K562 treated with DMSO at 1 percent for 4 hours (cell line): Measurements from ENCODE around the gene ZFHX2. TPM values are rescaled to one million over a fixed set of nuclear protein-coding genes. Genes with fewer than 3 reads are reported as not detected.

Source experiments
- total RNA-seq: library from RNA; unstranded; fragments of 300-600 nt; gene quantifications from 2 replicates; pipeline ENCODE4 v1.2.3, GENCODE V29; 2022; ENCODE audit not compliant: insufficient read depth

ZFHX2 gene
- 0.06 TPM in 1 of 2 replicates, not detected in the other for total RNA-seq

DNA sequence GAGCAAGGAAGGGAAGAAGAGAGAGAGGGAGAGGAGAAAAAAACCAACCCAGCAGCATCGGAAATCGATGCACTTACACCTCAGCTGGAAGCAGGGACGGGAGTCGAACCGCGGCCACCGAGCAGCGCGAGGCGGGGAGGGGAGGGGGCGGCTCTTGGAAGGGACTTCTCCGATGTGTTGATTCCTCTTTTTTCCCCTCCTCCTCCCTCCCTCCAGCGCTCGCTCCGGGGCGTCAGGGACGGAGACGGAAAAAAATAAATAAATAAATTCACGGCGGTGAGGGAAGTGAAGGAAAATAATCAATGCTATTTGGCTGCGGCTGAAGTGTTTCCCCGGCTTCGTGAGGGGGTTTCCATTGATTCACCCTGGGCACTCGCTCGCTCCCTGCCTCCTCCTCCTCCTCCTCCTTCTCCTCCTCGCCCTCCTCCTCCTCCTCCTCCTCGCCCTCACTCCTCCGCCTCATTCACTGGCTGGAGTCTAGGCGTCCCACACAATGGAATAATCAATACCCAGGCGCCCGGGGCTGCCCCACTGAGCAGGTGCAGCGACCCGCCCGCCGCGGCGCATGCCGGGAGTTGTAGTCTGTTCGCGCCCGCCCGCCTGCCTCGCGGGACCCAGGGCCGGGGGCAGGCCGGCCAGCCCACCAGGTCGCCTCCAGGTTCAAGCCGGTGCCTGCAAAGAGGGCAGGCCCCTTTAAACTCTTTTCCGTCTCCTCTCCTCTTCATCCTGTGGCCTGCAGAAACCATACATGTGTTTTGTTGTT lies at the start of gene ZFHX2:
ZFHX2 (minus strand) TSS at position 500 of the 763 bp plus-strand sequence. CDS start 16,440 bp downstream, outside the sequence.

DNA sequence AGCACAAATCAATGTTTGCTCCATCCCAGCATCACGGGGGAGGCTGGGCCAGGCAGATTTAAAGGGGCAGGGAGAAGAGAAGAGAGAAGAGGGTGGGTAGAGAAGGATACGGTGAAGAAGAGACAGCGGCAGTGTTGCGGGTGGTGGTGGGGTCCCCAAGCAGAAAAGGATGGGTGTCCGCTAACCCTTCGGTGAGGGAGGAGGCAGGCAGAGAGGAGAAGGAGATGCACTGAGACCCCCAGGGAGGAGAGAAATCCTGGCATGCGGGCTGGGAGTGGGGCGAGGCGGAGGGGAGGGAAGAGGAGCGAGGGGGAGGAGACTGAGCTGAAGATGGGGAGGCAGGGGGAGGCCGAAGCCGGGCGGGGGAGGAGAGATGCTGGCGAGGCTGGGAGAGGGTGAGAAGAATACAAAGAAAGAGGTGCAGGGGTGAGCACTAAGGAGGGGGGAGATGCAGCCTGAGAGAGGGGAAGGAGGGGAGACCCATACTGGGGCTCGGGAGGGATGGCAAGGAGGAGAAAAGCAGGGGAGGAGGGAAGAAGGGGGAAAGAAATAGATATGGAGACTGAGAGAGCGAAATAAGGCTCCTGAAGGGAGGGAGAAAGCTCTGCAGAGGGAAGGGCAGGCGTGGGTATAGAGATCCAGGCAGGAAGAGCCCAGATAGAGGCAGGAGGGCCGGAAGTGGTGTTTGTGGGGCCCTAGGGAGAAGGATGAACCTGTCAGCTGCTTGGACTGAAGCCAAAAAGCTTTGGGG lies 27.2 kb upstream of the ZFHX2 start, which contains the start of gene JPH4:
JPH4 (minus strand) TSS at position 231 of the 751 bp plus-strand sequence. CDS start 1,337 bp downstream, outside the sequence.

DNA sequence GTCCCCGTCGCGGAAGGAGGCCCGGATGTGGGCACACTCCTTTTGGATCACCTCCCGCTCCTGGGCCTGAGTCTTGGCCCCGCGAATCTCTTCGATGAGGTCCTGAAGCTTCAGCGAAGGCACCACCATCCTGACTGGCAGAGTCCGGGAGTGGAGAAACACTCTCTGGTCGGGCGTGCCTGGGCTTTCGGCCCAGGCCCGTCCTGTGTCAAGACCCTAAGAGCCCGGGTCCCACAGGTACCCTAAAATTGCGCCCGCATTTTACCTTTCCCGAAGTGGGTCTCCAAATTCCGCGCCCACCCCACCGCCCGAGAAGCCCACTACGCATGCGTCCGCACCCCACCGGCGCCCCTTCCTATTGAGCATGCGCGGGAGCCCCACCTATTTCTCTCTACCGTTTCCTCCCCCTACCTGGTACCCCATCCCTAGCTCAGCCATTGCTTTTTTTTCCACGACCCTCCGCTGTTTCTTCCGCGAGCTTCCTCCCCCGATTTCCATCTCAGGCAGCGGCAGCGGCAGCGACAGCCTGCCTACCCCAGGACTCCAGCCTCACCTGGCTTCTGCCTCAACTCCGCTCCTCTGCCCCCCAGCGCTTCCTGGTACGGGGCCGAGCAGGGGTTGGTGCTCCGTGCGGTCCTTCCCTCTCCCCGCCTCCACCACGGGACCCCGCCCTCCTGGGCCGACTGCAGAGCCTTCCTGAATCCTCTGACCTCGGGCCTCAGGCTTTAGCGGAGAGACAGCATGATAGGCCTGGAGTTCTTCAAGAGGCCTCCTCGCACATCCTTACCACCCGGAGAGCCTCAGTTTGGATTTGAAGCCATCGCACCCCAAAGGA lies 15.8 kb upstream of the ZFHX2 start, which contains the start of gene AP1G2:
AP1G2 (minus strand) TSS at position 606 of the 835 bp plus-strand sequence; CDS start at position 129, 477 bp downstream.

GRCh38 chr14:23555882-23556699 lies 4.5 kb upstream of the ZFHX2 start, which contains the start of gene THTPA:
Gene THTPA (plus strand): TSS chr14:23556271. CDS start chr14:23556758, 487 bp downstream.

Other genes starting within 250 kb of the ZFHX2 start
- gene PPP1R3E, start 248.9 kb downstream of the ZFHX2 start, total RNA-seq, result 7.0 and 7.3 TPM in 2 replicates
- 13.9 and 16.1 TPM in 2 replicates for gene BCL2L2, start 244.9 kb downstream of the ZFHX2 start, total RNA-seq
- gene PABPN1, start 230.3 kb downstream of the ZFHX2 start, total RNA-seq, result 110 and 120 TPM in 2 replicates
- not detected in 2 replicates for gene SLC22A17, start 198.9 kb downstream of the ZFHX2 start, total RNA-seq
- not detected in 2 replicates for gene EFS, start 186.6 kb downstream of the ZFHX2 start, total RNA-seq
- not detected in 2 replicates for gene IL25, start 179.0 kb downstream of the ZFHX2 start, total RNA-seq
- not detected in 2 replicates for gene CMTM5, start 174.7 kb downstream of the ZFHX2 start, total RNA-seq
- gene MYH6, start 143.5 kb downstream of the ZFHX2 start, total RNA-seq, result not detected in 2 replicates
- not detected in 2 replicates for gene MYH7, start 116.1 kb downstream of the ZFHX2 start, total RNA-seq
- 28.6 and 32.2 TPM in 2 replicates for gene NGDN, start 82.1 kb downstream of the ZFHX2 start, total RNA-seq
- gene THTPA, start 4.5 kb upstream of the ZFHX2 start, total RNA-seq, result 0.98 and 3.0 TPM in 2 replicates
- gene AP1G2, start 16.0 kb upstream of the ZFHX2 start, total RNA-seq, result 27.4 and 32.2 TPM in 2 replicates
- not detected in 2 replicates for gene JPH4, start 27.0 kb upstream of the ZFHX2 start, total RNA-seq
- gene DHRS2, start 84.6 kb upstream of the ZFHX2 start, total RNA-seq, result 44.4 and 66.8 TPM in 2 replicates